Measurements from ENCODE around the gene CKS1B.
A peak's percentile ranks its signal among the peaks of the same experiment; 100 is the strongest.

Gene CKS1B

GRCh38 chr1:155016231-155016831, 41.9 kb downstream of the CKS1B start:
- no peak for DNase-seq

- peak; percentile 95 for DNase-seq
These were observed 42.8 kb downstream of the CKS1B start for GRCh38 chr1:155017041-155017945.

- DNase-seq: no peak
These were observed 43.5 kb downstream of the CKS1B start for GRCh38 chr1:155017946-155018316.

DNA sequence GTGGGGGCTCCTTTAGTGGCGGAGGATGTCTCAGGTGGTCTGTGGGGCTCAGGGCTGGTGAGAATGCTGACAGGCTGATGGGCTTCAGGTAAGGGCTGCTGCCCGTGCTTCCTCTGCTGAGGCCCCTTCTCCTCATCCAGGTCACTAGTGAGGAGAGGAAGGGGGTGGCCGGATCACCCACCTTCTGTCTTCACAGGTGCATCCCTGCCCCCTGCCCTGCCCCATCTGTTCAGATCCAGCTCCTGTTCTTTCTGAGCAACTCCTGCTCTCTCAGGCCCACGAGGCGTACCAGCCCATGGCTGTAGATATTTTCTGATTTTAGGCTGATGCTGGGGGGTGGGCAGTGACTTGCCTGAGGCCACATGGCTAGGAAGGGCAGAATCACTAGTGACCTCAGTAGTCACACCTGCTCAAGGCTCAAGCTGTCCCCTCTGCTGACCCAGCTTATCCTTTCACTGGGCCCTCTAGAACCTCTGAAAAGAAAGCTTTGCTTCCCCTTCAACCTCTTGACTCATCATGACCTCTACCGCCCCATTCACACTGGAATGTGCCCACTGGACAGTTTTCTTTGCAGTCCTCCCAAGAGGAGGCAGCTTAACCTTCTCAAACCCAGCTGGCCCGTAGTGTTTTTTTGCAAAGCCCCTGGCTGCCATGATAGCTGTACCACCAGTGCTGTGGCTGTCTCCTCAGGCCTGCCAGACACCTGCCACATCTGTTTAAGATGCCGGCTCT, 44.3 kb downstream of the CKS1B start:
- peak; percentile 53 for DNase-seq

DNA sequence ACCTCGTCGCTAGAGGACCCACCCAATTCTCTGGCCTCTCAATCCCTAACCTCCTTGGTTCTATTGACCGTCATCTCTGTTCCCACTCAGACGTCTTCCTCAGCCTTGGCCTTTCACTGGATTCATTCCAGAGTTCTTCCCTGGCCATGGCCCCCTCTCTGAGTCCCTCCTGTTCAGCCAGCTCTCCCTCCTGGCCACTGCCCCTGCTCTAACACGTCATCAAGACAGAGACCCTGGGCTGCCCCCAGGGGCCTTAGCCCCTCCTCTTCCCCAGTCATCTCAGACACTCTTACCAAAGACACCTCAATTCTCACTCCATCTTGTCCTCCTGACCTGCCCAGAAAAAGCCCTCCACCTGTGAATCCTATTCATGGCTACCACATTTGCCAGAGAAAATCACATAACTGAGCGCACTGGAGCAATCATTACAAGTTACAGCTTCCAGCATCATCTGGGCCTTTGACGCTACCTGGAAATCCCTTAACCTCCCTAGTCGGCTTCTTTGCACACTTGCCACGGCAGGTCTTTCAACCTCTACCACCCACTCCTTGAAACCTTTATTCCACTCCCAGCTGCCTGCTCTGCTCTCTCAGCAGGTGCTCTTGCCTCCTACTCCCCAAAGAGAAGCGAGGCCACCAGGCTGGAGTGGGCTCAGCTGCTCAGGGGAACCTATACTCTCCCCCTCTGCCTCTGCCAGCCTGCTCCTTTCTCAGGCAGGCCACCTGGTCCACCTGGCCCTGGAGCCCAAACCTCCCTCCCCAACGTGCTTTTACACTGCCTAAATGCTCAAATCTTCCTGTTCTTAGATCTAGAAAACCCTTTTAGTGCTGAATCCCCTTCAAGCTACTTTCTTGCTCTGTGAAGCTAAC, 45.1 kb downstream of the CKS1B start:
- no peak for DNase-seq

GRCh38 chr1:155022136-155022926, 47.9 kb downstream of the CKS1B start:
- DNase-seq: peak; percentile 38

- DNase-seq: no peak
These were observed 48.4 kb downstream of the CKS1B start for GRCh38 chr1:155022927-155023236.

GRCh38 chr1:155023627-155024026, 49.1 kb downstream of the CKS1B start:
- DNase-seq: no peak

DNA sequence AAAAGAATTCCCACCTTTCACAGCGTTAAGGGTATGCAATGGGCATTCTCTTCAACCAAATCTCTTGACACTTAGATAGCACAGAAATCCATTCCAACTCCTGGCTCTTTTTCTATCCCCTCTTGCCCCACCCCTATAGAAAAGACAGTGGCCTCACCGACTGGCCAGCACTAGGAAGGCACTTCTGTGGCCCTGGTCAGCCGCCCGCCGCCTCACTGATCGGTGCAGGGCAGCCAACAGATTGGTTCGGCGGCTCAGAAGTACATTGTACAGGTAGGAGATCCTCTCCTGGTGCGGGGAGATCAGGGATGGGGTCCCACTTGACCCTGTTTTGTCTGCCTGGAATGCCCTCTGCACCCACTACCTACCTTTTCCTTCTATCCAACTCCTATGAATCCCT, 49.8 kb downstream of the CKS1B start:
- no peak for DNase-seq

GRCh38 chr1:155026154-155026553, 51.7 kb downstream of the CKS1B start:
- no peak for DNase-seq

GRCh38 chr1:155026588-155026987, 52.1 kb downstream of the CKS1B start:
- peak; percentile 65 for DNase-seq

Data from EL (cell line).